MM.1S (cell line): ENCODE data around the gene FAM83G.

Experiments
- EZH2 ChIP-seq: fragments of 300-600 bp; sonication (generic); optimal IDR thresholded peaks from 2 replicates; pipeline ENCODE3; 2017; ENCODE audit warnings: low read depth, mild to moderate bottlenecking, antibody characterized with exemption, low read length, mixed read lengths
- EZH2phosphoT487 ChIP-seq: fragments of 300-600 bp; sonication (generic); IDR thresholded peaks from 2 replicates; pipeline ENCODE4 v1.6.1; 2018; ENCODE audit warnings: antibody characterized with exemption, low read length
- TF ChIP-seq, protein P1 (sequence below): fragments of 300-600 bp; sonication (generic); IDR thresholded peaks from 2 replicates; pipeline ENCODE4 v1.5.1; 2016; ENCODE audit warnings: antibody characterized with exemption, low read length, mixed read lengths

DNA sequence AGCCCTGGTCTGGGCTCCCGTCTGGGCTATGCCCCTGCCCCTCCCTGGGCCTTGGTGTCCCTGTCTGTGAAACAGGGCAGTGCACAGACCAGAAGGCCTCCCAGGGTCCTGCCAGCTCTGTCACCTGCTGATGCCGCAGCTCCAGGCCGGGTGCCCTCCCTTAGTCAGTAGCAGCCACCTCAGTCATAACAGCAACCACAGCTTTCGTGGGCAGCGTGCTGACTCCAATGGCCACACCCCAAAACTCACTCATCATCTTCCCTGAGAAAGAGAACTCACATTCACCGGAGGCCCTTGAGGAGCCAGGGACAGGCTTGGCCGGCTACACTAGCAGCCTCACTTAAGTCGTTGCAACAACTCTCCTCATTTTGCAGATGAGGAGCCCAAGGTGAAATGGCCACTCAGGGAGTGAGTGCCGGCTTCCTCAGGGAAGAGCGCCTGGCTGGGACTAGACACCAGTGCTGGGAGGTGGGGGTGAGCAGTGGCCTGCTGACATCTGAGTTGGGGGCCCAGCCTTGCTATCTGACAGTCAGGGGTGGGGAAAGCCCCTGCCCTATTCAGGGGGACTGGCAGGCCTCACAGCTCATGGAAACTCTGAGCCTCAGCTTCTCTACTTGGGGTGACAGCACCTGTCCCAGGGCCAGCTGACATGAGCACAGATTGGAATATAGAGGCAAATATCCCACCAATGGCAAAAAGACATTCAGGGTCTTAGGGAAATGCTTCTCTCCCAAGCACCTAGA lies 30.0 kb downstream of the FAM83G start:
- TF ChIP-seq EZH2 (no peak), EZH2phosphoT487 (no peak)
- TF ChIP-seq, protein P1, sequence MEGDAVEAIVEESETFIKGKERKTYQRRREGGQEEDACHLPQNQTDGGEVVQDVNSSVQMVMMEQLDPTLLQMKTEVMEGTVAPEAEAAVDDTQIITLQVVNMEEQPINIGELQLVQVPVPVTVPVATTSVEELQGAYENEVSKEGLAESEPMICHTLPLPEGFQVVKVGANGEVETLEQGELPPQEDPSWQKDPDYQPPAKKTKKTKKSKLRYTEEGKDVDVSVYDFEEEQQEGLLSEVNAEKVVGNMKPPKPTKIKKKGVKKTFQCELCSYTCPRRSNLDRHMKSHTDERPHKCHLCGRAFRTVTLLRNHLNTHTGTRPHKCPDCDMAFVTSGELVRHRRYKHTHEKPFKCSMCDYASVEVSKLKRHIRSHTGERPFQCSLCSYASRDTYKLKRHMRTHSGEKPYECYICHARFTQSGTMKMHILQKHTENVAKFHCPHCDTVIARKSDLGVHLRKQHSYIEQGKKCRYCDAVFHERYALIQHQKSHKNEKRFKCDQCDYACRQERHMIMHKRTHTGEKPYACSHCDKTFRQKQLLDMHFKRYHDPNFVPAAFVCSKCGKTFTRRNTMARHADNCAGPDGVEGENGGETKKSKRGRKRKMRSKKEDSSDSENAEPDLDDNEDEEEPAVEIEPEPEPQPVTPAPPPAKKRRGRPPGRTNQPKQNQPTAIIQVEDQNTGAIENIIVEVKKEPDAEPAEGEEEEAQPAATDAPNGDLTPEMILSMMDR: no peak
